ENCODE measurements around the gene MPHOSPH8.
"Not testable (repeated sequence)": the region's sequence is repeated elsewhere in the genome, so short reads cannot be mapped to it uniquely, and the experiment has no call there.

The MPHOSPH8 gene

GRCh38 chr13:19624265-19624664, 9.2 kb upstream of the MPHOSPH8 start:
- no peak for DNase-seq (ENCODE audit: low spot score)

GRCh38 chr13:19632915-19633478, 462 bp upstream of the MPHOSPH8 start:
- no peak for DNase-seq (ENCODE audit: low spot score)

GRCh38 chr13:19634256-19634740, 839 bp downstream of the MPHOSPH8 start:
- peak; percentile 51 for DNase-seq (ENCODE audit: low spot score)

- DNase-seq (ENCODE audit: low spot score): not testable (repeated sequence)
Observed at GRCh38 chr13:19635926-19636325, 2.5 kb downstream of the MPHOSPH8 start.

GRCh38 chr13:19643652-19644051, 10.2 kb downstream of the MPHOSPH8 start:
- DNase-seq (ENCODE audit: low spot score): no peak

- DNase-seq (ENCODE audit: low spot score): no peak
Observed at GRCh38 chr13:19645000-19645399, 11.5 kb downstream of the MPHOSPH8 start.

- no peak for DNase-seq (ENCODE audit: low spot score)
Observed at GRCh38 chr13:19646063-19646462, 12.6 kb downstream of the MPHOSPH8 start.

GRCh38 chr13:19650742-19651141, 17.3 kb downstream of the MPHOSPH8 start:
- no peak for DNase-seq (ENCODE audit: low spot score)

- no peak for DNase-seq (ENCODE audit: low spot score)
Observed at GRCh38 chr13:19657872-19658591, 24.6 kb downstream of the MPHOSPH8 start.

GRCh38 chr13:19658831-19659230, 25.4 kb downstream of the MPHOSPH8 start:
- no peak for DNase-seq (ENCODE audit: low spot score)

- no peak for DNase-seq (ENCODE audit: low spot score)
Observed at GRCh38 chr13:19661126-19661525, 27.7 kb downstream of the MPHOSPH8 start.

GRCh38 chr13:19661561-19661960, 28.1 kb downstream of the MPHOSPH8 start:
- DNase-seq (ENCODE audit: low spot score): no peak

GRCh38 chr13:19663416-19663979, 30.0 kb downstream of the MPHOSPH8 start:
- no peak for DNase-seq (ENCODE audit: low spot score)

- no peak for DNase-seq (ENCODE audit: low spot score)
Observed at GRCh38 chr13:19664481-19665230, 31.2 kb downstream of the MPHOSPH8 start.

- no peak for DNase-seq (ENCODE audit: low spot score)
Observed at GRCh38 chr13:19665427-19665859, 32.0 kb downstream of the MPHOSPH8 start.

GRCh38 chr13:19668778-19669177, 35.3 kb downstream of the MPHOSPH8 start:
- no peak for DNase-seq (ENCODE audit: low spot score)

GRCh38 chr13:19670147-19670546, 36.7 kb downstream of the MPHOSPH8 start:
- DNase-seq (ENCODE audit: low spot score): no peak

GRCh38 chr13:19672990-19673389, 39.5 kb downstream of the MPHOSPH8 start:
- DNase-seq (ENCODE audit: low spot score): no peak

- DNase-seq (ENCODE audit: low spot score): no peak
Observed at GRCh38 chr13:19673473-19674430, 40.3 kb downstream of the MPHOSPH8 start.

GRCh38 chr13:19674898-19675297, 41.4 kb downstream of the MPHOSPH8 start:
- no peak for DNase-seq (ENCODE audit: low spot score)

- DNase-seq (ENCODE audit: low spot score): no peak
Observed at GRCh38 chr13:19676168-19676567, 42.7 kb downstream of the MPHOSPH8 start.
